ENCODE results near the gene SMG6.

Gene SMG6

GRCh38 chr17:2076087-2076984 lies 227.2 kb downstream of the SMG6 start:
- no peak for DNase-seq (ENCODE audit: low spot score)

- DNase-seq (ENCODE audit: low spot score) = no peak
These were observed 228.1 kb downstream of the SMG6 start for GRCh38 chr17:2075336-2076086.

GRCh38 chr17:2074919-2075318 lies 228.7 kb downstream of the SMG6 start:
- no peak for DNase-seq (ENCODE audit: low spot score)

- peak; percentile 97 for DNase-seq (ENCODE audit: low spot score)
These were observed 231.9 kb downstream of the SMG6 start for GRCh38 chr17:2071455-2072281.

- no peak for DNase-seq (ENCODE audit: low spot score)
These were observed 232.6 kb downstream of the SMG6 start for GRCh38 chr17:2071024-2071385.

GRCh38 chr17:2070241-2071023 lies 233.2 kb downstream of the SMG6 start:
- no peak for DNase-seq (ENCODE audit: low spot score)

GRCh38 chr17:2068519-2069051 lies 235.0 kb downstream of the SMG6 start:
- peak; percentile 99 for DNase-seq (ENCODE audit: low spot score)

GRCh38 chr17:2068031-2068518 lies 235.5 kb downstream of the SMG6 start:
- DNase-seq (ENCODE audit: low spot score) = no peak

GRCh38 chr17:2067608-2068024 lies 236.0 kb downstream of the SMG6 start:
- DNase-seq (ENCODE audit: low spot score) = no peak

GRCh38 chr17:2067048-2067561 lies 236.5 kb downstream of the SMG6 start:
- no peak for DNase-seq (ENCODE audit: low spot score)

GRCh38 chr17:2065949-2066400 lies 237.6 kb downstream of the SMG6 start:
- DNase-seq (ENCODE audit: low spot score) = no peak

- no peak for DNase-seq (ENCODE audit: low spot score)
These were observed 238.4 kb downstream of the SMG6 start for GRCh38 chr17:2064980-2065785.

- DNase-seq (ENCODE audit: low spot score) = no peak
These were observed 239.0 kb downstream of the SMG6 start for GRCh38 chr17:2064520-2064971.

- no peak for DNase-seq (ENCODE audit: low spot score)
These were observed 239.5 kb downstream of the SMG6 start for GRCh38 chr17:2064147-2064489.

GRCh38 chr17:2063261-2064146 lies 240.1 kb downstream of the SMG6 start:
- no peak for DNase-seq (ENCODE audit: low spot score)

GRCh38 chr17:2062571-2063183 lies 240.9 kb downstream of the SMG6 start:
- DNase-seq (ENCODE audit: low spot score) = peak; percentile 70

- no peak for DNase-seq (ENCODE audit: low spot score)
These were observed 242.1 kb downstream of the SMG6 start for GRCh38 chr17:2061441-2061958.
